ENCODE data around the gene RPS21. TPM values are rescaled to one million over a fixed set of nuclear protein-coding genes. Genes with fewer than 3 reads are reported as not detected.

The RPS21 gene
- polyA plus RNA-seq, 1 experiment: 2,723 TPM

GRCh38 chr20:62374331-62375152 is 12.4 kb upstream of the RPS21 start:
- no peak for DNase-seq (ENCODE audit: low read depth, low spot score)
- Histone ChIP-seq H3K9me3 (ENCODE audit: control insufficient read depth, insufficient read depth, low read length) (peaks cover 16% of the 10 kb centered on the region), H3K27ac (ENCODE audit: low read depth, low read length) (peak overlapping the region; percentile 73), H3K4me3 (ENCODE audit: low read depth, low read length) (no peak overlapping the region), H3K27me3 (ENCODE audit: control insufficient read depth, insufficient read depth, low read length) (no peaks in the 10 kb centered on the region)
- ChIA-PET CTCF (interaction anchor here (0.6 to 3.6 kb wide), 10 partner anchors 10 to 367 kb away, joined by 3 to 50 read pairs (median 4); no protein-coding TSS in a partner anchor), POLR2A (interaction anchor here (0.6 to 2.0 kb wide), 10 partner anchors 9 to 253 kb away, joined by 3 to 12 read pairs (median 4); partner anchors contain the start of genes ADRM1, LSM14B and RPS21)
- TF ChIP-seq CTCF (IDR thresholded peaks at IDR 0.05; ENCODE audit: low read depth, low read length): no peak

- peak; percentile 47 for TF ChIP-seq CTCF (IDR thresholded peaks at IDR 0.05; ENCODE audit: low read depth, low read length)
- POLR2A ChIA-PET: interaction anchor here (1.1 to 2.0 kb wide), 5 partner anchors 10 to 70 kb away, joined by 3 to 9 read pairs (median 4); partner anchors contain the start of gene RPS21
- peaks cover 16% of the 10 kb centered on the region for H3K9me3 ChIP-seq (ENCODE audit: control insufficient read depth, insufficient read depth, low read length)
- no peak for DNase-seq (ENCODE audit: low read depth, low spot score)
- H3K27ac ChIP-seq (ENCODE audit: low read depth, low read length): peak overlapping the region; percentile 31
- CTCF ChIA-PET: interaction anchor here (1.1 to 3.6 kb wide), 5 partner anchors 11 to 75 kb away, joined by 4 to 50 read pairs (median 5); no protein-coding TSS in a partner anchor
- H3K27me3 ChIP-seq (ENCODE audit: control insufficient read depth, insufficient read depth, low read length): no peaks in the 10 kb centered on the region
- H3K4me3 ChIP-seq (ENCODE audit: low read depth, low read length): no peak overlapping the region
Observed at GRCh38 chr20:62376112-62377063, 10.5 kb upstream of the RPS21 start.

- H3K27me3 ChIP-seq (ENCODE audit: control insufficient read depth, insufficient read depth, low read length): no peaks in the 10 kb centered on the region
- CTCF ChIA-PET: interaction anchor here (3.6 kb wide), 1 partner anchor 76 kb away, joined by 50 read pairs; no protein-coding TSS in a partner anchor
- no peak overlapping the region for H3K4me3 ChIP-seq (ENCODE audit: low read depth, low read length)
- TF ChIP-seq CTCF (IDR thresholded peaks at IDR 0.05; ENCODE audit: low read depth, low read length): no peak
- H3K27ac ChIP-seq (ENCODE audit: low read depth, low read length): no peak overlapping the region
- DNase-seq (ENCODE audit: low read depth, low spot score): no peak
- POLR2A ChIA-PET: interaction anchor here (1.1 kb wide), 1 partner anchor 10 kb away, joined by 4 read pairs; the partner anchor contains the start of gene RPS21
- H3K9me3 ChIP-seq (ENCODE audit: control insufficient read depth, insufficient read depth, low read length): peaks cover 16% of the 10 kb centered on the region
Observed at GRCh38 chr20:62377064-62377461, 9.8 kb upstream of the RPS21 start.

GRCh38 chr20:62377615-62378178 is 9.2 kb upstream of the RPS21 start:
- Histone ChIP-seq H3K27me3 (ENCODE audit: control insufficient read depth, insufficient read depth, low read length) (no peaks in the 10 kb centered on the region), H3K9me3 (ENCODE audit: control insufficient read depth, insufficient read depth, low read length) (peaks cover 12% of the 10 kb centered on the region), H3K4me3 (ENCODE audit: low read depth, low read length) (no peak overlapping the region), H3K27ac (ENCODE audit: low read depth, low read length) (peak overlapping the region; percentile 2)
- ChIA-PET CTCF (interaction anchor here (3.6 kb wide), 1 partner anchor 76 kb away, joined by 50 read pairs; no protein-coding TSS in a partner anchor), POLR2A (interaction anchor here (1.1 kb wide), 1 partner anchor 9 kb away, joined by 4 read pairs; the partner anchor contains the start of gene RPS21)
- no peak for TF ChIP-seq CTCF (IDR thresholded peaks at IDR 0.05; ENCODE audit: low read depth, low read length)
- no peak for DNase-seq (ENCODE audit: low read depth, low spot score)
